Measurements from ENCODE around the gene PARP11.

The PARP11 gene

GRCh38 chr12:3761116-3761735 lies 112.0 kb downstream of the PARP11 start:
- Histone ChIP-seq H3K4me2 (ENCODE audit: low read length) (no peak overlapping the region), H2AFZ (no peak overlapping the region), H3K79me2 (no peaks in the 10 kb centered on the region), H3K4me3 (ENCODE audit: low read depth, low read length) (no peak overlapping the region), H3K9me3 (ENCODE audit: control insufficient read depth, low read length) (no peaks in the 10 kb centered on the region), H3K27me3 (ENCODE audit: control insufficient read depth, insufficient read depth, low read length) (no peaks in the 10 kb centered on the region), H3K27ac (no peak overlapping the region), H3K9ac (no peak overlapping the region), H3K4me1 (no peaks in the 10 kb centered on the region), H3K36me3 (ENCODE audit: control insufficient read depth, insufficient read depth, low read length) (no peaks in the 10 kb centered on the region)
- no peak for TF ChIP-seq CTCF (IDR thresholded peaks at IDR 0.05)

- Histone ChIP-seq H3K9me3 (ENCODE audit: control insufficient read depth, low read length) (no peaks in the 10 kb centered on the region), H3K4me2 (ENCODE audit: low read length) (no peak overlapping the region), H3K27me3 (ENCODE audit: control insufficient read depth, insufficient read depth, low read length) (no peaks in the 10 kb centered on the region), H3K36me3 (ENCODE audit: control insufficient read depth, insufficient read depth, low read length) (no peaks in the 10 kb centered on the region), H3K4me3 (ENCODE audit: low read depth, low read length) (no peak overlapping the region), H3K9ac (no peak overlapping the region), H3K79me2 (no peaks in the 10 kb centered on the region), H2AFZ (no peak overlapping the region), H3K4me1 (no peaks in the 10 kb centered on the region), H3K27ac (no peak overlapping the region)
- no peak for TF ChIP-seq CTCF (IDR thresholded peaks at IDR 0.05)
Measured at GRCh38 chr12:3759878-3760277, 113.3 kb downstream of the PARP11 start.
